Loucy (cell line): ENCODE results near the gene NOL4.

ENCODE experiments used
- H2AFZ ChIP-seq: fragments of 200-600 bp; sonication (generic); 2 replicates; pipeline ENCODE4 v1.6.0; 2016; ENCODE audit warnings: antibody characterized with exemption, mild to moderate bottlenecking, low read length, moderate library complexity
- H3F3A ChIP-seq: fragments of 200-600 bp; 2 replicates; pipeline ENCODE4 v1.6.0; 2016; ENCODE audit warnings: antibody characterized with exemption, low read depth, mild to moderate bottlenecking
- H3K27me3 ChIP-seq: fragments of 200-600 bp; sonication (generic); 2 replicates; pipeline ENCODE4 v1.6.1; 2014; ENCODE audit warnings: low read length, mild to moderate bottlenecking; ENCODE audit not compliant: insufficient read depth, poor library complexity, severe bottlenecking
- H3K36me3 ChIP-seq: fragments of 200-600 bp; sonication (generic); 2 replicates; pipeline ENCODE4 v1.6.1; 2016; ENCODE audit warnings: low read length; ENCODE audit not compliant: insufficient read depth
- H3K4me1 ChIP-seq: fragments of 200-600 bp; sonication (generic); 2 replicates; pipeline ENCODE4 v1.5.1; 2014; ENCODE audit warnings: low read length, mild to moderate bottlenecking; ENCODE audit not compliant: insufficient read depth, poor library complexity, severe bottlenecking
- H3K4me2 ChIP-seq: fragments of 200-600 bp; sonication (generic); 2 replicates; pipeline ENCODE4 v1.6.0; 2014; ENCODE audit warnings: antibody characterized with exemption, low read length, low read depth, mild to moderate bottlenecking; ENCODE audit not compliant: poor library complexity, severe bottlenecking
- H3K4me3 ChIP-seq: fragments of 200-600 bp; sonication (generic); 2 replicates; pipeline ENCODE4 v1.5.1; 2014; ENCODE audit warnings: low read length, mild to moderate bottlenecking, mixed read lengths; ENCODE audit not compliant: poor library complexity, severe bottlenecking
- H3K79me2 ChIP-seq: fragments of 200-600 bp; sonication (generic); 2 replicates; pipeline ENCODE4 v1.6.1; 2014; ENCODE audit warnings: low read length; ENCODE audit not compliant: insufficient read depth
- H3K9ac ChIP-seq: fragments of 200-600 bp; sonication (generic); 2 replicates; pipeline ENCODE4 v1.6.0; 2014; ENCODE audit warnings: mild to moderate bottlenecking, low read depth, low read length, moderate library complexity; ENCODE audit not compliant: poor library complexity, severe bottlenecking
- H3K9me2 ChIP-seq: fragments of 200-600 bp; sonication (generic); replicated peaks from 2 replicates; pipeline ENCODE4 v1.6.1; 2016; ENCODE audit warnings: low read depth, low read length, mixed read lengths
- H3K9me3 ChIP-seq: fragments of 200-600 bp; sonication (generic); 2 replicates; pipeline ENCODE4 v1.6.1; 2014; ENCODE audit warnings: mild to moderate bottlenecking, antibody characterized with exemption, low read length, low read depth; ENCODE audit not compliant: insufficient read depth
- H4K20me1 ChIP-seq: fragments of 200-600 bp; sonication (generic); 2 replicates; pipeline ENCODE4 v1.6.0; 2014; ENCODE audit warnings: antibody characterized with exemption, low read length, mild to moderate bottlenecking; ENCODE audit not compliant: insufficient read depth, poor library complexity, severe bottlenecking
- EZH2phosphoT487 ChIP-seq: fragments of 200-600 bp; IDR thresholded peaks from 2 replicates; pipeline ENCODE4 v1.6.1; 2018; ENCODE audit warnings: antibody characterized with exemption, mild to moderate bottlenecking, moderate library complexity, borderline replicate concordance
- TF ChIP-seq, protein P1 (sequence below): fragments of 200-600 bp; sonication (generic); conservative IDR thresholded peaks from 2 replicates; pipeline ENCODE4 v1.5.1; 2014; ENCODE audit warnings: mild to moderate bottlenecking, antibody characterized with exemption, low read length

The NOL4 gene

DNA sequence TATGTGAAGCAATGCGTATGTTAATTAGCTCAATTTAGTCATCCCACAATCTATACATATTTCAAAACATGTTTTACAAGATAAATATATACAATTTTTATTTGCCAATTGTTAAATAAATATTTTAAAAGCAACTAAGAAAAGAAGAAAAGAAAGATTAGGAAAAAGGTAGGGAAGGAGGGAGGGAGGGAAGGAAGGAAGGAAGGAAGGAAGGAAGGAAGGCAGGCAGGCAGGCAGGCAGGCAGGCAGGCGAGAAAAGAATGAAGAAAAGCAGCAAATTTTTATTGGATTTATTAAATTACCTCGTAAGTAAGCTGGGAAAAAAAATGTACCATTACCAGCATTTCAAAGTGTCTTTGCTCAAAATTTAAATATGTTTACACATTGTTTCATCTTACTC, 30.5 kb downstream of the NOL4 start:
- Histone ChIP-seq H3F3A (no peaks in the 10 kb centered on the region), H2AFZ (no peak overlapping the region), H3K27me3 (no peaks in the 10 kb centered on the region), H3K9me2 (no peaks in the 10 kb centered on the region), H3K9me3 (no peaks in the 10 kb centered on the region), H3K36me3 (no peaks in the 10 kb centered on the region), H4K20me1 (no peaks in the 10 kb centered on the region), H3K4me1 (no peaks in the 10 kb centered on the region), H3K4me3 (no peak overlapping the region), H3K79me2 (no peaks in the 10 kb centered on the region), H3K9ac (no peak overlapping the region), H3K4me2 (no peak overlapping the region)
- TF ChIP-seq EZH2phosphoT487 = no peak
- TF ChIP-seq, protein P1, sequence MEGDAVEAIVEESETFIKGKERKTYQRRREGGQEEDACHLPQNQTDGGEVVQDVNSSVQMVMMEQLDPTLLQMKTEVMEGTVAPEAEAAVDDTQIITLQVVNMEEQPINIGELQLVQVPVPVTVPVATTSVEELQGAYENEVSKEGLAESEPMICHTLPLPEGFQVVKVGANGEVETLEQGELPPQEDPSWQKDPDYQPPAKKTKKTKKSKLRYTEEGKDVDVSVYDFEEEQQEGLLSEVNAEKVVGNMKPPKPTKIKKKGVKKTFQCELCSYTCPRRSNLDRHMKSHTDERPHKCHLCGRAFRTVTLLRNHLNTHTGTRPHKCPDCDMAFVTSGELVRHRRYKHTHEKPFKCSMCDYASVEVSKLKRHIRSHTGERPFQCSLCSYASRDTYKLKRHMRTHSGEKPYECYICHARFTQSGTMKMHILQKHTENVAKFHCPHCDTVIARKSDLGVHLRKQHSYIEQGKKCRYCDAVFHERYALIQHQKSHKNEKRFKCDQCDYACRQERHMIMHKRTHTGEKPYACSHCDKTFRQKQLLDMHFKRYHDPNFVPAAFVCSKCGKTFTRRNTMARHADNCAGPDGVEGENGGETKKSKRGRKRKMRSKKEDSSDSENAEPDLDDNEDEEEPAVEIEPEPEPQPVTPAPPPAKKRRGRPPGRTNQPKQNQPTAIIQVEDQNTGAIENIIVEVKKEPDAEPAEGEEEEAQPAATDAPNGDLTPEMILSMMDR = no peak

- no peaks in the 10 kb centered on the region for H4K20me1 ChIP-seq
- no peak overlapping the region for H3K4me2 ChIP-seq
- H3K4me1 ChIP-seq = no peaks in the 10 kb centered on the region
- no peaks in the 10 kb centered on the region for H3F3A ChIP-seq
- no peak overlapping the region for H3K9ac ChIP-seq
- no peaks in the 10 kb centered on the region for H3K36me3 ChIP-seq
- H3K9me2 ChIP-seq = no peaks in the 10 kb centered on the region
- TF ChIP-seq, protein P1 = no peak
- no peak for TF ChIP-seq EZH2phosphoT487
- no peak overlapping the region for H2AFZ ChIP-seq
- no peaks in the 10 kb centered on the region for H3K9me3 ChIP-seq
- no peaks in the 10 kb centered on the region for H3K79me2 ChIP-seq
- no peaks in the 10 kb centered on the region for H3K27me3 ChIP-seq
- no peak overlapping the region for H3K4me3 ChIP-seq
These were observed 34.9 kb downstream of the NOL4 start for GRCh38 chr18:34189656-34190435.
